Measurements from ENCODE around the gene PGAP6.
"Not testable (repeated sequence)": the region's sequence is repeated elsewhere in the genome, so short reads cannot be mapped to it uniquely, and the experiment has no call there.

- not testable (repeated sequence) for TF ChIP-seq CTCF, POLR2A (IDR thresholded peaks at IDR 0.05)
Measured at GRCh38 chr16:331181-331814, 50.5 kb downstream of the PGAP6 start.
